ENCODE results near the gene TMEM190. TPM values are rescaled to one million over a fixed set of nuclear protein-coding genes. Genes with fewer than 3 reads are reported as not detected.

TMEM190 gene
- total and polyA plus RNA-seq, 2 of the 8 experiments (the other 6 are each of a cell fraction or from before 2014, with no cell fraction given), result 1.6 TPM; not detected in 1

- no peak overlapping the region for H3K9ac ChIP-seq (replicated peaks in 1 of 4; ENCODE audit: extremely low read depth in 1 of 4, low read depth in 3 of 4, low read length in 3 of 4)
- no peak overlapping the region for H3K4me3 ChIP-seq (ENCODE audit: extremely low read depth in 1 of 4, insufficient read depth in 2 of 4, low read depth in 3 of 4, low read length in 4 of 4)
- no peak overlapping the region for H2BK12ac ChIP-seq (ENCODE audit: low read depth, low read length)
- no peaks in the 10 kb centered on the region for H3K79me1 ChIP-seq (ENCODE audit: low read depth, low read length)
- FAIRE-seq (no peak), DNase-seq (ENCODE audit: low read depth in 1 of 2, low spot score in 2 of 2) (no peak)
- H3K23me2 ChIP-seq (ENCODE audit: low read depth, low read length), result no peaks in the 10 kb centered on the region
- H3K23ac ChIP-seq (ENCODE audit: insufficient read length), result no peak overlapping the region
- no peak overlapping the region for H3K56ac ChIP-seq (replicated peaks; ENCODE audit: insufficient read length, low read depth, low read length)
- H3K27me3 ChIP-seq (replicated peaks in 1 of 4; ENCODE audit: control insufficient read depth in 3 of 4, extremely low read depth in 1 of 4, insufficient read depth in 3 of 4, low read length in 3 of 4), result no peaks in the 10 kb centered on the region
- no peak overlapping the region for H4K8ac ChIP-seq (ENCODE audit: extremely low read depth, insufficient read depth, low read length)
- 0 out of 4 replicates have a peak, but pooled peaks cover 0 to 4% of the 10 kb centered on the region in 2 experiments for H3K79me2 ChIP-seq (ENCODE audit: control insufficient read depth in 1 of 2, insufficient read depth in 2 of 2, low read length in 2 of 2)
- no peak overlapping the region for H4K5ac ChIP-seq (ENCODE audit: insufficient read length, low read depth, low read length)
- ChIA-PET CTCF (ENCODE audit: partially characterized antibody) (interaction anchor here (1.1 to 3.5 kb wide), 4 partner anchors 19 to 106 kb away, joined by 4 to 16 read pairs (median 6); no protein-coding TSS in a partner anchor), POLR2A (ENCODE audit: partially characterized antibody) (interaction anchor here (0.9 to 34.6 kb wide), 12 partner anchors 4 to 206 kb away, joined by 3 to 874 read pairs (median 8); partner anchors contain the start of genes IL11, KMT5C, RPL28 and TMEM190)
- H2AFZ ChIP-seq (ENCODE audit: low read length), result no peak overlapping the region
- TF ChIP-seq TEAD4 (IDR thresholded peaks at IDR 0.05; ENCODE audit: low read depth, low read length), result no peak
- TF ChIP-seq CHD2 (IDR thresholded peaks at IDR 0.05; ENCODE audit: low read length), result no peak
- TF ChIP-seq POU5F1 (IDR thresholded peaks at IDR 0.05; ENCODE audit: low read depth, low read length), result no peak
- TF ChIP-seq, protein P1, sequence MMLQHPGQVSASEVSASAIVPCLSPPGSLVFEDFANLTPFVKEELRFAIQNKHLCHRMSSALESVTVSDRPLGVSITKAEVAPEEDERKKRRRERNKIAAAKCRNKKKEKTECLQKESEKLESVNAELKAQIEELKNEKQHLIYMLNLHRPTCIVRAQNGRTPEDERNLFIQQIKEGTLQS (IDR thresholded peaks at IDR 0.05; ENCODE audit: insufficient read depth, low read depth, low read length), result no peak
- TF ChIP-seq YY1 (IDR thresholded peaks at IDR 0.05; ENCODE audit: low read depth, low read length), result no peak
- no peak for TF ChIP-seq FOSL1 (IDR thresholded peaks at IDR 0.05; ENCODE audit: insufficient read depth, low read depth, low read length)
- TF ChIP-seq SUZ12 (IDR thresholded peaks at IDR 0.05; ENCODE audit: low read length), result no peak
- no peak for TF ChIP-seq TAF7 (optimal IDR thresholded peaks at IDR 0.05; ENCODE audit: borderline replicate concordance, low read depth, low read length)
- TF ChIP-seq EGR1 (IDR thresholded peaks at IDR 0.05; ENCODE audit: borderline replicate concordance, low read depth, low read length), result no peak
- no peak for TF ChIP-seq CHD1 (IDR thresholded peaks at IDR 0.05; ENCODE audit: low read depth, low read length)
- TF ChIP-seq TBP (IDR thresholded peaks at IDR 0.05; ENCODE audit: low read depth, low read length), result no peak
- no peak for TF ChIP-seq SIN3A (conservative IDR thresholded peaks at IDR 0.05 in 1 of 2, IDR thresholded peaks at IDR 0.05 in 1 of 2; ENCODE audit: low read depth in 1 of 2, low read length in 2 of 2)
- no peak overlapping the region for H3K4ac ChIP-seq (replicated peaks; ENCODE audit: insufficient read length, low read depth, low read length)
- peaks cover 0 to under 1% (median under 1%) of the 10 kb centered on the region in 4 experiments; a peak in 4 of 7 replicates for H3K4me1 ChIP-seq (replicated peaks in 1 of 4; ENCODE audit: control insufficient read depth in 3 of 4, insufficient read depth in 4 of 4, low read length in 3 of 4)
- H3K36me3 ChIP-seq (ENCODE audit: control insufficient read depth in 2 of 4, insufficient read depth in 4 of 4, low read length in 3 of 4), result peaks cover 15 to 29% (median 25%) of the 10 kb centered on the region in 4 experiments; a peak in 7 of 8 replicates
- no peak overlapping the region for H2BK5ac ChIP-seq (ENCODE audit: low read depth, low read length)
- no peak overlapping the region for H2BK20ac ChIP-seq (ENCODE audit: low read length)
- no peak overlapping the region for H2AK5ac ChIP-seq (ENCODE audit: low read depth, low read length)
- no peaks in the 10 kb centered on the region for H3K9me3 ChIP-seq (ENCODE audit: insufficient read depth in 2 of 2, low read depth in 1 of 2, low read length in 1 of 2)
- H2BK120ac ChIP-seq (replicated peaks; ENCODE audit: low read depth, low read length), result no peak overlapping the region
- peaks cover 16 to 21% of the 10 kb centered on the region in 2 experiments for H4K20me1 ChIP-seq (replicated peaks in 1 of 2; ENCODE audit: control insufficient read depth in 1 of 2, insufficient read depth in 2 of 2, low read length in 2 of 2)
- H3K14ac ChIP-seq (ENCODE audit: insufficient read length), result no peak overlapping the region
- H4K91ac ChIP-seq (replicated peaks; ENCODE audit: insufficient read length, low read length), result no peak overlapping the region
- H3K4me2 ChIP-seq (ENCODE audit: insufficient read depth in 1 of 2, low read depth in 2 of 2, low read length in 2 of 2), result no peak overlapping the region
- no peak overlapping the region; the same call in 1 of the 2 replicates for H3K18ac ChIP-seq (ENCODE audit: extremely low read depth, low read length)
- no peak overlapping the region for H3K27ac ChIP-seq (ENCODE audit: low read depth, low read length)
- WGBS, 2 experiments (ENCODE audit: extremely low coverage in 1 of 2, insufficient coverage in 1 of 2, insufficient read length in 1 of 2, insufficient replicate concordance in 2 of 2, low coverage in 1 of 2, low lambda C conversion rate in 2 of 2, missing lambda C conversion rate in 1 of 2), result 86% methylated on average over 12 of the region's 12 CpGs; no CpG with 5 or more reads in 1 of the 2 experiments
- no peak overlapping the region for H2BK15ac ChIP-seq (ENCODE audit: low read length)
Measured at GRCh38 chr19:55398200-55398925, 21.7 kb downstream of the TMEM190 start.
